GM12874 (cell line): Measurements from ENCODE around the gene NLRP6.

Experiments used
- CTCF ChIP-seq: IDR thresholded peaks from 2 replicates; pipeline ENCODE4 v1.5.1; 2011; ENCODE audit warnings: low read depth, mild to moderate bottlenecking, control low read depth, low read length, moderate library complexity; ENCODE audit not compliant: insufficient read depth

The NLRP6 gene

GRCh38 chr11:294780-295179 lies 16.6 kb downstream of the NLRP6 start:
- no peak for TF ChIP-seq CTCF

GRCh38 chr11:295351-296170 lies 17.4 kb downstream of the NLRP6 start:
- no peak for TF ChIP-seq CTCF

GRCh38 chr11:296171-297050 lies 18.2 kb downstream of the NLRP6 start:
- no peak for TF ChIP-seq CTCF

DNA sequence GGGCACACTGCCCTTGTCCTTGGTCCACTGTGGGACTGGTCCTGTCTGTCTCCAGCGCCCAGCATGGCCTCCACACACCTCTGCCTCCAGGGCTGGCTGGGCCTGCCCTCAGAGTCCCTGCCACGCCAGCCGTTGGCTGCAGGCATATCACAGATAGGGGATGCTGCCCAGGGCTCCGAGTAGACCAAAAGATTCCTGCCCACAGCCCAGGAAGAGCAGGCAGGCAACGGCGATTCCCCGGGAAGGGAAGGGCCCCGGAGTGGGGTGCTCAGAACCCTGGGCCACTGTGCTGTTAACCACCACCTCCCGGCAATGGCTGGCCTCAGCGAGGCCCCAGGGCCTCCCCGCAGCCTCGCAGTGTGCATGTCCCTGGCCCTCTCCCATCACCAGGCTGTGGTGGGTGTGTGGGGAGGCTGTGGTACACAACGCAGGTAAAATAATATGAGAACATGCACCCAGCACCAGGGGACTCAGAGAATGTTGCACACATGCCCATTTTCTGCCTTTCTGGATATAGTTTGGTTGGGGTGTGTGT lies 18.9 kb downstream of the NLRP6 start:
- TF ChIP-seq CTCF, result no peak

GRCh38 chr11:297586-298405 lies 19.6 kb downstream of the NLRP6 start:
- no peak for TF ChIP-seq CTCF

DNA sequence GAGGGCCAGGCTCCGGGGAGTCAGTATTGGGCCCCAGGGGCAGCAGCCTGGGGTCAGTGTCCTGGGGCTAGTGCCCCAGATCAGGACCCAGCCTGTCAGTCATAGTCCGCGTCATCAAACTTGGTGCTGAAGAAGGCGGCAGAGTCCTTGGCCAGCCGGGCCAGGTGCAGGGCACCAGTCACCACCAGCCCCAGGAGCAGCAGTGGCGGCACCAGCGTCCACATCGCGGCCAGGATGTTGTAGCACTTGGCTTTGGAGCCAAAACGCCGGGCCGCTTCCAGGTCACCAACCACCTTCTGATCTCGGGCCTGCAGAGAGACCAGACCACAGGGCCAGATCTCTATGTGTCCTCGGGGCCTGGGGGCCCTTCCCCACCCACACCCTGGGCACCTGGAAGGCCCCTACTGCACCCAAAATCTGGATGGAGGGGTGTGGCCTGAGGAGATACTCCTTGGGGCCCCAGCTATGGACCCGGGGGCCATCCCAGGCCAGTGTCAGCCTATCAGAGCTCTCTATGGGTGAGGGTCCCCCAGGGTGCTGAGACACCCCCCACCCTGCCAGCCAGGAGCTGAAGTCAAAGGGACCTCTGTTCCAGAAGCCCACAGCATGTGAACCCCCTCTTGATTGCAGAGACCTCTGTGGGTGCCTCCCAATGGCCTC lies 20.3 kb downstream of the NLRP6 start:
- TF ChIP-seq CTCF, result no peak
